HepG2 (cell line): ENCODE measurements around the gene ANKRD44. TPM values are rescaled to one million over a fixed set of nuclear protein-coding genes. Genes with fewer than 3 reads are reported as not detected.

ENCODE experiments used
- ATAC-seq: fragments of 200-7000 bp; cut with Tn5 transposase; 3 replicates; pipeline ENCODE4 v1.9.1; 2020; ENCODE audit warnings: mild to moderate bottlenecking, moderate library complexity
- BruUV-seq: library from RNA; stranded (reverse); fragments of 400-500 nt; replicated peaks from 2 replicates; lab custom pipeline; 2021; lab: Mats Ljungman, UMichigan
- CTCF ChIA-PET: fragments of 300-600 bp; formaldehyde crosslinking; extraction: SDS; loops from one replicate; lab custom pipeline; 2021; ENCODE audit warnings: low total read pairs, inconsistent platforms, low intra/inter-chr PET ratio; lab: Yijun Ruan, JAX
- POLR2A ChIA-PET: fragments of 350-600 bp; sonication (Branson Sonifier 250); formaldehyde crosslinking; loops from one replicate; lab custom pipeline; 2020; ENCODE audit warnings: antibody characterized with exemption, inconsistent platforms; lab: Yijun Ruan, JAX
- DNase-seq: peaks from one replicate; pipeline ENCODE4 v3.0.0-alpha.2; 2015; ENCODE audit warnings: low spot score
- FAIRE-seq: peaks from 3 replicates; lab custom pipeline; 2011; peaks lifted over from hg19 to GRCh38; lab: Jason Lieb, UNC
- H2AFZ ChIP-seq: one replicate; pipeline ENCODE4 v1.6.1; 2011; ENCODE audit warnings: low read length, inconsistent platforms
- H3K27ac ChIP-seq: fragments of 300-600 bp; 3 replicates; pipeline ENCODE4 v1.8.0; 2011; ENCODE audit warnings: mixed run types, mild to moderate bottlenecking, mixed read lengths, low read length, inconsistent platforms; ENCODE audit not compliant: insufficient read depth; ENCODE audit errors: extremely low read length
- H3K27me3 ChIP-seq, 2 experiments: fragments of 200-600 bp in 1 of 2; 2 replicates in 1 of 2; 3 replicates in 1 of 2; pipeline versions ENCODE4 v1.6.0 to v1.8.0; 2011; ENCODE audit warnings: low read length in 2 of 2, mild to moderate bottlenecking in 2 of 2, moderate library complexity in 2 of 2, inconsistent platforms in 1 of 2; ENCODE audit not compliant: insufficient read depth in 2 of 2, control insufficient read depth in 1 of 2
- H3K36me3 ChIP-seq, 2 experiments: fragments of 200-600 bp in 1 of 2; replicated peaks in 1 of 2; 2 replicates in 1 of 2; 3 replicates in 1 of 2; pipeline versions ENCODE4 v1.5.1 to v1.8.0; 2011; ENCODE audit warnings: low read length in 2 of 2, inconsistent platforms in 1 of 2; ENCODE audit not compliant: insufficient read depth in 2 of 2, control insufficient read depth in 1 of 2
- H3K4me1 ChIP-seq: 2 replicates; pipeline ENCODE4 v1.5.1; 2012; ENCODE audit warnings: low read length, inconsistent platforms; ENCODE audit not compliant: insufficient read depth
- H3K4me2 ChIP-seq: 2 replicates; pipeline ENCODE4 v1.6.0; 2011; ENCODE audit warnings: low read depth, low read length, inconsistent platforms
- H3K4me3 ChIP-seq, 3 experiments: fragments of 200-600 bp in 1 of 3; sonication (generic), shearing (Covaris generic) in 1 of 3; replicated peaks in 1 of 3; 2 replicates each; pipeline ENCODE4 v1.5.1; 2011 to 2016; ENCODE audit warnings: low read length in 3 of 3, inconsistent platforms in 2 of 3, low read depth in 2 of 3, mild to moderate bottlenecking in 2 of 3, control low read depth in 1 of 3, mixed read lengths in 1 of 3; ENCODE audit not compliant: insufficient read depth in 1 of 3
- H3K79me2 ChIP-seq: one replicate; pipeline ENCODE4 v1.6.1; 2011; ENCODE audit warnings: low read length, inconsistent platforms; ENCODE audit not compliant: insufficient read depth
- H3K9ac ChIP-seq: 2 replicates; pipeline ENCODE4 v1.6.0; 2011; ENCODE audit warnings: mild to moderate bottlenecking, low read depth, low read length, inconsistent platforms; ENCODE audit not compliant: insufficient read depth
- H3K9me3 ChIP-seq: 2 replicates; pipeline ENCODE4 v1.5.1; 2012; ENCODE audit warnings: mild to moderate bottlenecking, low read length
- H4K20me1 ChIP-seq: 2 replicates; pipeline ENCODE4 v1.6.0; 2011; ENCODE audit warnings: inconsistent platforms, mild to moderate bottlenecking, low read length, moderate library complexity; ENCODE audit not compliant: insufficient read depth
- ATF1 ChIP-seq: IDR thresholded peaks from 2 replicates; pipeline ENCODE4 v1.6.1; 2016; ENCODE audit warnings: mild to moderate bottlenecking, control low read depth
- DPF2 ChIP-seq: sonication (generic); formaldehyde crosslinking; IDR thresholded peaks from 2 replicates; pipeline ENCODE4 v1.4.0; 2020; ENCODE audit warnings: mild to moderate bottlenecking, low read depth, missing genetic modification reagents, borderline replicate concordance
- FOXK1 ChIP-seq: sonication (generic); formaldehyde crosslinking; IDR thresholded peaks from 2 replicates; pipeline ENCODE4 v1.4.0; 2020; ENCODE audit warnings: low read depth, missing genetic modification reagents, borderline replicate concordance
- MBD4 ChIP-seq: IDR thresholded peaks from 2 replicates; pipeline ENCODE4 v1.6.1; 2012; ENCODE audit warnings: low read length, inconsistent platforms, borderline replicate concordance
- SNAPC2 ChIP-seq: sonication (generic); formaldehyde crosslinking; IDR thresholded peaks from 2 replicates; pipeline ENCODE4 v1.8.1; 2022; ENCODE audit warnings: mild to moderate bottlenecking, missing genetic modification reagents
- TAF1 ChIP-seq: sonication (generic); formaldehyde crosslinking; IDR thresholded peaks from 2 replicates; pipeline ENCODE4 v1.4.0; 2020; ENCODE audit warnings: missing genetic modification reagents
- ZBTB38 ChIP-seq: sonication (generic); formaldehyde crosslinking; IDR thresholded peaks from 2 replicates; pipeline ENCODE4 v1.5.1; 2020; ENCODE audit warnings: mild to moderate bottlenecking, missing genetic modification reagents
- ZFP90 ChIP-seq: sonication (generic); formaldehyde crosslinking; IDR thresholded peaks from 2 replicates; pipeline ENCODE4 v1.8.0; 2022; ENCODE audit warnings: missing genetic modification reagents, mild to moderate bottlenecking, inconsistent platforms, borderline replicate concordance
- ZNF12 ChIP-seq: sonication (generic); formaldehyde crosslinking; IDR thresholded peaks from 2 replicates; pipeline ENCODE4 v1.5.0; 2020; ENCODE audit warnings: missing genetic modification reagents
- ZNF33A ChIP-seq: sonication (generic); formaldehyde crosslinking; IDR thresholded peaks from 2 replicates; pipeline ENCODE4 v1.5.1; 2020; ENCODE audit warnings: missing genetic modification reagents, mild to moderate bottlenecking, moderate library complexity, borderline replicate concordance
- ZNF446 ChIP-seq: sonication (generic); formaldehyde crosslinking; IDR thresholded peaks from 2 replicates; pipeline ENCODE4 v1.5.0; 2020; ENCODE audit warnings: mild to moderate bottlenecking, missing genetic modification reagents
- WGBS: methylation state at CpG from one replicate; pipeline ENCODE4 v1.1.6; 2017; ENCODE audit warnings: low lambda C conversion rate; 5-methylcytosine and 5-hydroxymethylcytosine counted together
- in situ Hi-C: cut with HindIII; loops from 2 replicates; pipeline ENCODE4 v1.10.0; 2017; ENCODE audit warnings: low pct_unique_long_range_greater_than_20kb; ENCODE audit not compliant: extremely low pct_ligation_motif_present
- intact Hi-C: fragments of 100-400 bp; cut with micrococcal nuclease; formaldehyde crosslinking; loops from one replicate; pipeline ENCODE4 v1.10.0; 2022; ENCODE audit not compliant: unreplicated experiment
- polyA plus RNA-seq, 8 experiments: library from polyadenylated mRNA; depleted of rRNA in 3 of 8; stranded (reverse) in 7 of 8; unstranded in 1 of 8; fragments of >200 nt; fragmentation: Illumina TruSeq in 4 of 8; extraction: Trizol in 4 of 8; gene quantifications; 2 replicates each; pipeline versions ENCODE4 v1.2.1 to v1.2.3, GENCODE V29; 2011 to 2016; ENCODE audit warnings: low read depth in 4 of 8, missing spikeins in 1 of 8, mixed read lengths in 1 of 8; ENCODE audit not compliant: insufficient read depth in 1 of 8
- total RNA-seq, 5 experiments: library from RNA; depleted of rRNA; stranded (reverse); fragments of >200 nt; fragmentation: Illumina TruSeq; extraction: Trizol; gene quantifications; 2 replicates each; pipeline ENCODE4 v1.2.3, GENCODE V29; 2016; ENCODE audit warnings: low read depth in 1 of 5
- TF ChIP-seq, protein P1 (sequence below): sonication (generic); formaldehyde crosslinking; IDR thresholded peaks from 2 replicates; pipeline ENCODE4 v1.4.0; 2020; ENCODE audit warnings: missing genetic modification reagents

The ANKRD44 gene
- total and polyA plus RNA-seq, 2 of the 13 experiments (the other 11 are each of a cell fraction or from before 2014, with no cell fraction given) = 0.04 to 0.11 TPM

GRCh38 chr2:197165020-197165419 is 145.6 kb downstream of the ANKRD44 start:
- no peak overlapping the region for H3K4me2 ChIP-seq
- TF ChIP-seq DPF2 (CRISPR knock-in tag) (no peak), ZFP90 (no peak), ATF1 (CRISPR knock-in tag) (no peak), ZNF12 (CRISPR knock-in tag) (no peak)
- TF ChIP-seq, all 625 proteins: peak for 0
- H3K27ac ChIP-seq = no peak overlapping the region
- 18% methylated on average over 7 of the region's 7 CpGs for WGBS
- H3K4me1 ChIP-seq = peaks cover 13% of the 10 kb centered on the region
- in situ Hi-C loops (loop anchor here (10.0 kb wide), 1 partner anchor 150 kb away; no protein-coding TSS in a partner anchor), intact Hi-C loops (no loop called here)
- no peak overlapping the region for H3K9ac ChIP-seq
- H3K27me3 ChIP-seq = peaks cover 0 to 4% of the 10 kb centered on the region in 2 experiments; a peak in 2 of 5 replicates
- BruUV-seq = no TSS peak
- ChIA-PET CTCF (no interaction called here), POLR2A (no interaction called here)
- no peaks in the 10 kb centered on the region for H3K36me3 ChIP-seq
- no peaks in the 10 kb centered on the region for H4K20me1 ChIP-seq
- no peaks in the 10 kb centered on the region for H3K79me2 ChIP-seq
- no peak overlapping the region for H2AFZ ChIP-seq
- DNase-seq = no peak
- FAIRE-seq = no peak
- no peak overlapping the region for H3K4me3 ChIP-seq
- H3K9me3 ChIP-seq = no peaks in the 10 kb centered on the region
- ATAC-seq = no peak

GRCh38 chr2:197164141-197164754 is 146.3 kb downstream of the ANKRD44 start:
- no peak for ATAC-seq
- POLR2A ChIA-PET = no interaction called here
- Histone ChIP-seq H3K79me2 (no peaks in the 10 kb centered on the region), H3K4me1 (peaks cover 20% of the 10 kb centered on the region), H3K4me3 (no peak overlapping the region), H3K27me3 (peaks cover 0 to 4% of the 10 kb centered on the region in 2 experiments; a peak in 2 of 5 replicates), H3K9me3 (no peaks in the 10 kb centered on the region), H4K20me1 (no peaks in the 10 kb centered on the region), H3K4me2 (no peak overlapping the region), H2AFZ (no peak overlapping the region), H3K36me3 (no peaks in the 10 kb centered on the region), H3K9ac (no peak overlapping the region), H3K27ac (no peak overlapping the region)
- DNase-seq = no peak
- BruUV-seq = no TSS peak
- WGBS = 74% methylated on average over 26 of the region's 39 CpGs
- no peak for FAIRE-seq
- in situ Hi-C loops = loop anchor here (5.0 to 10.0 kb wide), 2 partner anchors 52 to 149 kb away; no protein-coding TSS in a partner anchor
- intact Hi-C loops = no loop called here
- TF ChIP-seq FOXK1 (CRISPR knock-in tag) (no peak), ZBTB38 (no peak), MBD4 (no peak), ZNF33A (no peak), ZNF446 (no peak), TAF1 (CRISPR knock-in tag) (no peak), SNAPC2 (CRISPR knock-in tag) (no peak)
- TF ChIP-seq, protein P1, sequence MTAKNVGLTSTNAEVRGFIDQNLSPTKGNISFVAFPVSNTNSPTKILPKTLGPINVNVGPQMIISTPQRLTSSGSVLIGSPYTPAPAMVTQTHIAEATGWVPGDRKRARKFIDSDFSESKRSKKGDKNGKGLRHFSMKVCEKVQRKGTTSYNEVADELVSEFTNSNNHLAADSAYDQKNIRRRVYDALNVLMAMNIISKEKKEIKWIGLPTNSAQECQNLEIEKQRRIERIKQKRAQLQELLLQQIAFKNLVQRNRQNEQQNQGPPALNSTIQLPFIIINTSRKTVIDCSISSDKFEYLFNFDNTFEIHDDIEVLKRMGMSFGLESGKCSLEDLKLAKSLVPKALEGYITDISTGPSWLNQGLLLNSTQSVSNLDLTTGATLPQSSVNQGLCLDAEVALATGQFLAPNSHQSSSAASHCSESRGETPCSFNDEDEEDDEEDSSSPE = no peak
- CTCF ChIA-PET = no interaction called here
